ENCODE data around the gene CCDC117. TPM values are rescaled to one million over a fixed set of nuclear protein-coding genes. Genes with fewer than 3 reads are reported as not detected.
A peak's percentile ranks its signal among the peaks of the same experiment; 100 is the strongest.

CCDC117 gene
- total and polyA plus RNA-seq, 9 donors = 11.7 to 34.2 (median 22.8) TPM

DNA sequence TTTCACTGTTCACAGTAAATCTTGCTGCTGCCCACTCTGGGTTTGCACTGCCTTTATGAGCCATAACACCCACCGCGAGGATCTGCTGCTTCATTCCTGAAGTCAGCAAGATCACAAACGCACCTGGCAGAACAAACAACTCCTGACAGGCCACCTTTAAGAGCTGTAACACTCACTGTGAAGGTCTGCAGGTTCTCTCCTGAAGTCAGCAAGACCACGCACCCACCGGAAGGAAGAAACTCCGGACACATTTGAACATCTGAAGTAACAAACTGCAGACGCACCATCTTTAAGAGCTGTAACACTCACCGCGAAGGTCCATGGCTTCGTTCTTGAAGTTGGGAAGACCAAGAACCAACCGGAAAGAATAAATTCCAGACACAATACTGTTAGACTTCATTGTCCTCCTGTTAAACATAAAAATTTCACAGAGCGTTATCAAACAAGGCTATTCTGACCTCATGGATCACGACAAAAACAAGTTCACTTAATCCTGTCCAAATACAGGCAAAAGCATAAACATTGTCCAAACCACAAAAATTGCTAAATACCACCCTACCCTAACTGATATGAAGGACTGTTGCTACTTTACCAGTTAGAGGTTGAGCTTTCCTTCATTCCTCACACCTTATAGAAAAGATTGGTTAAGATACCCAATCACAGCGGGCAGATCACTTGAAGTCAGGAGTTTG lies 3.0 kb upstream of the CCDC117 start:
- Histone ChIP-seq H3K9me3 (no peaks in the 10 kb centered on the region), H3K36me3 (no peaks in the 10 kb centered on the region), H3K4me1 (ENCODE audit: insufficient read depth) (no peaks in the 10 kb centered on the region), H3K27me3 (no peaks in the 10 kb centered on the region), H3K4me3 (no peak overlapping the region), H3K27ac (no peak overlapping the region)
- TF ChIP-seq EP300 (IDR thresholded peaks at IDR 0.05) (no peak), CTCF (IDR thresholded peaks at IDR 0.05) (no peak), POLR2A (IDR thresholded peaks at IDR 0.05) (no peak)
- DNase-seq = no peak
- WGBS, 3 donors = 84 to 89% (median 85%) methylated on average over 14 of the region's 14 CpGs
- intact Hi-C loops (cut with DNase I) = no loop called here

GRCh38 chr22:28771195-28771791 lies 1.2 kb upstream of the CCDC117 start:
- TF ChIP-seq CTCF (IDR thresholded peaks at IDR 0.05) (no peak), POLR2A (IDR thresholded peaks at IDR 0.05) (no peak), EP300 (IDR thresholded peaks at IDR 0.05) (no peak)
- H3K27ac ChIP-seq = no peak overlapping the region
- no peaks in the 10 kb centered on the region for H3K9me3 ChIP-seq
- DNase-seq = no peak
- WGBS, 3 donors = 65 to 79% (median 77%) methylated on average over 5 of the region's 5 CpGs
- H3K4me1 ChIP-seq (ENCODE audit: insufficient read depth) = no peaks in the 10 kb centered on the region
- H3K4me3 ChIP-seq = no peak overlapping the region
- H3K27me3 ChIP-seq = no peaks in the 10 kb centered on the region
- no peaks in the 10 kb centered on the region for H3K36me3 ChIP-seq
- intact Hi-C loops (cut with DNase I) = no loop called here

DNA sequence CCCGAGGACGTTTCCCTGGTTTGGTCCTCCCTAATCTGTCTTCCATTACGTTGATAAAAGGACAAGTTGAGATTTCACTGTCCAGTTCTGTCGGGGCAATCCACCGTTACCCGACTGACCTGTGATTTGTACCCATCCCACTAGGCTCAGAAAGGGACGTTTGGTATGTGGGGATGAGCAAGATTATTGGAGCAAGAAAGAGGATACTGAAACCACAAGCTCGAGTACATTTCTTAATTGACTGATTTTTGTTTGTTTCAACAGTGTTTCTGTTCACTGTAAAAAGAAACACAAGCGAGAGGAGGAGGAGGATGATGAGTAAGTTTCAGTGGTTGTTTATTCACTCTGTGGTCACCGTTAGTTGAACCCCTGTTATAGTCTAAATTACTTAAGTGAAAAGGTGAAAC lies 969 bp downstream of the CCDC117 start:
- TF ChIP-seq POLR2A (IDR thresholded peaks at IDR 0.05) (no peak), EP300 (IDR thresholded peaks at IDR 0.05) (no peak), CTCF (IDR thresholded peaks at IDR 0.05) (no peak)
- WGBS, 3 donors = 1 to 2% (median 1%) methylated on average over 10 of the region's 10 CpGs
- H3K9me3 ChIP-seq = no peaks in the 10 kb centered on the region
- DNase-seq = no peak
- H3K4me3 ChIP-seq = peak overlapping the region; percentile 84
- no peaks in the 10 kb centered on the region for H3K36me3 ChIP-seq
- H3K4me1 ChIP-seq (ENCODE audit: insufficient read depth) = no peaks in the 10 kb centered on the region
- peak overlapping the region; percentile 99 for H3K27ac ChIP-seq
- intact Hi-C loops (cut with DNase I) = no loop called here
- H3K27me3 ChIP-seq = no peaks in the 10 kb centered on the region

GRCh38 chr22:28774378-28774777 lies 1.9 kb downstream of the CCDC117 start:
- intact Hi-C loops (cut with DNase I) = no loop called here
- H3K4me3 ChIP-seq = no peak overlapping the region
- no peaks in the 10 kb centered on the region for H3K36me3 ChIP-seq
- no peak overlapping the region for H3K27ac ChIP-seq
- TF ChIP-seq EP300 (IDR thresholded peaks at IDR 0.05) (no peak), POLR2A (IDR thresholded peaks at IDR 0.05) (no peak), CTCF (IDR thresholded peaks at IDR 0.05) (no peak)
- no peaks in the 10 kb centered on the region for H3K27me3 ChIP-seq
- no peaks in the 10 kb centered on the region for H3K9me3 ChIP-seq
- no peaks in the 10 kb centered on the region for H3K4me1 ChIP-seq (ENCODE audit: insufficient read depth)
- DNase-seq = no peak
- WGBS, 3 donors = 79 to 91% (median 81%) methylated on average over 1 of the region's 1 CpG
